ENCODE results near the gene PLPPR3.
A peak's percentile ranks its signal among the peaks of the same experiment; 100 is the strongest.

PLPPR3 gene

DNA sequence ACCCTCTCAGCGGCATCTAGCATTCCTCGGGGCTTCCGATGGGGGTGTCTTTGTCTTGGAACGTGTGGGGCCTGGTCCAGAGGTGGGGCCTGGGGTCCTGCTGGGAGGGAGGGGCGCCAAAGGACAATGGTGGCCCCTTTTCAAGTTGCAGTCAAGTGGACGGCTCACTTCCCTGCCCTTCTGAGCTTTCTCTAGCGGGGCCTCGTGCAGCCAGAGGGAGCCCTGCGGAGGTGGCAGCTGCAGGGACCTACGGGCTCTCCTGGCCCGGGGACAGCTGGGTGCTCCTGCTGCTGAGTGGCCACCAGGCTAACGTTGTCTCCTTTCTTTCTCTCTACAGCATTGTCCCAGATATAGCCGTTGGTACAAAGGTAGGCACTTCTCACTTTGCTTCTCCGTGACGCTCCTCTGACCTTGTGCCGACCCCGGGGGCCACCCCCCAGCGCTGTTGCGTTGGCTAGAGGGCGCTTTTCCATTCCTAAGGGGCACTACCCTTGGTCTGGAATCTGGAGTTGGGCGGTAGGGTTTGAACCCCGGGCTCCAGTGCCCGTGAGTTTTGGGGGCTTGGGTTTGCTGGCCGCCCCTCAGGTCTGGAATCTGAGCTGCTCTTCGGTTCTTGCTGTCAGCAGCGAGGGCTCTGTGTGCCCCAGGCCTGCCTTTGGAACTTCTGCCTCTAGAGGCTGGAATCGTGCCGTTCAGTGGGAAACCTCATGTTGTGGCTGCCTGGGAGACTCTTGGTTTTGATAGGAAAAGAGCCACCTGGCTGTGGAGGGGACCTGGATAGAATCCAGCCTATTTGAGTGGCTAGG, 22.5 kb downstream of the PLPPR3 start:
- no peak for DNase-seq

DNA sequence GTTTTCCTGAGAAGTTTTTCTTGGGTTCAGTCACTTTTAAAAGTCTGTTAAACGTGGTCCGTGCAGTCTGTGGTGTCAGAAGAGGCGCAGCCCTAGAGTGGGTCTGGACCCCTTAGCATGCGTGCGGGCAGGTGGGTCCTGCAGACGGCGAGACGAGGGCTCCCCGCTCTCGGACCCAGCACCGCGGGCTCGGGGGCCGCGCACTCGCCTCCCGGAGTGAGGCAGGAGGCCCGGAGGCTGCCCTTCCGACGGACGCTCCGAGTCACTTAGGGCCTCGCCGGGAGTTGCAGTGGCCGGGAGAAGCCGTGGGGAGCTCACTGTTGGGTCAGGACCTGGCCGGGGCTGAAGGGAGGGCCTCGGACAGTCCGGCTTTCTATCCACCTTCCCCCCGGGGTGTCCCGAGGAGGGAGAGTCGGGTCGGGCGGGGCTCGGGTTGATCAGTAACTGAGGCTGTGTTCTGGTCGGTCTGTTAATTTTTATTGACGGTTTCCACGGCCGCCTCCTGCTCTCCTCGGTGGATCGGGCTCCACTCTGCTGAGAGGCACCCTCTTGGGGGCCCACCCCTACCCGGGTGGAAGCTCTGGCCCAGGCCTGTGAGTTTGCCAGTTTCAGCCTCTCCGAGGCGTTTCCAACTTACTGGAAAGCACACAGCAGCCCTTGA, 23.2 kb downstream of the PLPPR3 start:
- no peak for DNase-seq

DNA sequence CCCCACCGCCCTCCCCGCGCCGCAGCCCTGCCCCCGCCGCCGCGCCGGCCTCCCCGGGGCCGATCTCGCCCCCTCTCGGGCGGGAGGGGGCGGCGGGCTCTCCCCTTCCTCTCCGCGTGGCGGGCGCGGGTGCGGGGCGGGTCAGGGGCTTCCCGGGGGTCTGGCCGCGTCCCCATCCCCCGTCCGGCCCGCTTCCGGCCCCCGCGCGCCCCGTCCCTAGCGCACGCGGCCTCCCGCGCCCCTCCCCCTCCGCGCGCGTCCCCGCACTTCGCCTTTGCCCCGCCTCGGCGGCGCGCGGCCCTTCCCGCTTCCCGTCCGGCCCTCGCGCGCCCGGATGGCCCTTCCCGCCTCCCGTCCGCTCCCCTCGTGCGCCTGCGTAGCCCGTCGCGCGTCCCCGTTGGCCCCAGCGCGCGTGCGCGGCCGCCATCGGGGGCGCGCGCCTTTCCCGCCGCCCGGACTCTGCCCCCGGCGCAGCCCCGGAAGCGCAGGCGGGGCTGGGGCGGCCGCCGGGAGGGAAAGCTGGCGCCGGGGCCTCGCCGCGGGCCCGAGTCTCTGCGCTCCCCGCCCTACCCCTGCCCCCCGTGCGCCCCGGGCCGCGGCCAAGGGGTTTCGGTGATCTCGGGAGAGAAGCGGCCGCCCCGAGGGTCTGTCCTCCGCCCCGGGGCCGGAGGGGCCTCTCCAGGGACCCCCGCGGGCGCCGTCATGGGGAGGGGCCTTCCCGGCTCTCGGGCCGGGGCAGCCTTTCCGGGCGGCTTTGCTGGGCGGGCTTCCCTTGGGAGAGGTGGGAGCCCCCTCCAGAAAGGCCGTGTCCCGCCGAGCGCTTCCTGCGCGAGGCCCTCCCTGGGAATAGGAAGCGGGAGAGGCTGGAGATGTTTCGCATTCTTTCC, 24.0 kb downstream of the PLPPR3 start:
- peak in 49 of 56 donors; percentile 15 to 86 (median 63) for DNase-seq

DNA sequence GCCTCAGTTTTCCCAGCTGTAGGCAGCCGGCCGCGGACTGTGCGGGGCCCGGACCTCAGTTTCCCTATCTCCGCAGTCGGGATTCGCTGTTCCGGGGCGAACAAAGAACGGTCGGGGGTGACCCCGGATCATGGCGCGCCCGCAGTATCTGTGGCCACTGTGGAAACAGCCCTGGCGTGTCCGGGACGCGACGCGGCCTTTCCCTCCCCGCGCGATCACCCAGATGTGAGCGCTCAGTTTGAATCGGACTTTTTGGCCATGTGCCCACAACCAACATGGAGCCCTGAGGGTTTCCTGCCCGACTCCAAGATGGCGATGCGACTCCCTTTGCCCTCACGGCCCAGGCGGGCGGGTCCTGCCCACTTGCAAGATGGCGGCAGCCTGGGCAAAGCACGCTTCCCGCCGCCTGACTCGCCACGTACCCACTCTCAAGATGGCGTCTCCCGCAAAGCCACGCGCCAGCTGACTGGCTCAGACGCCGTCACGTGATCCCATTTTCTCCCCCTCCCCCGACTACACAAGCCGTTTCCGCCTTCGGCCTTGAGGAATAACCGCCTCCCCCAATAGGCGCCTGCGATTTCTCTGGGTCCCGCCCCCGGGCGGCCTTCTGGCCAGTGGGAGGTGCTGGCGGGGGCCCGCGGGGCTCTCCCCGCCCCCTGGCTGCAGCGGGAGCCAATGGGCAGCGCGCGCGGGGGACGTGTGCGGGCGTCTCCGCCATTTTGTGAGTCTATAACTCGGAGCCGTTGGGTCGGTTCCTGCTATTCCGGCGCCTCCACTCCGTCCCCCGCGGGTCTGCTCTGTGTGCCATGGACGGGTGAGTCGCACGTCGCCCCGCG, 24.8 kb downstream of the PLPPR3 start, which contains the start of gene PTBP1:
PTBP1 (plus strand) TSS at position 761 of the 836 bp plus-strand sequence; CDS start at position 807, 46 bp downstream.
- DNase-seq: peak; percentile 94 to 100 (median 100)

DNA sequence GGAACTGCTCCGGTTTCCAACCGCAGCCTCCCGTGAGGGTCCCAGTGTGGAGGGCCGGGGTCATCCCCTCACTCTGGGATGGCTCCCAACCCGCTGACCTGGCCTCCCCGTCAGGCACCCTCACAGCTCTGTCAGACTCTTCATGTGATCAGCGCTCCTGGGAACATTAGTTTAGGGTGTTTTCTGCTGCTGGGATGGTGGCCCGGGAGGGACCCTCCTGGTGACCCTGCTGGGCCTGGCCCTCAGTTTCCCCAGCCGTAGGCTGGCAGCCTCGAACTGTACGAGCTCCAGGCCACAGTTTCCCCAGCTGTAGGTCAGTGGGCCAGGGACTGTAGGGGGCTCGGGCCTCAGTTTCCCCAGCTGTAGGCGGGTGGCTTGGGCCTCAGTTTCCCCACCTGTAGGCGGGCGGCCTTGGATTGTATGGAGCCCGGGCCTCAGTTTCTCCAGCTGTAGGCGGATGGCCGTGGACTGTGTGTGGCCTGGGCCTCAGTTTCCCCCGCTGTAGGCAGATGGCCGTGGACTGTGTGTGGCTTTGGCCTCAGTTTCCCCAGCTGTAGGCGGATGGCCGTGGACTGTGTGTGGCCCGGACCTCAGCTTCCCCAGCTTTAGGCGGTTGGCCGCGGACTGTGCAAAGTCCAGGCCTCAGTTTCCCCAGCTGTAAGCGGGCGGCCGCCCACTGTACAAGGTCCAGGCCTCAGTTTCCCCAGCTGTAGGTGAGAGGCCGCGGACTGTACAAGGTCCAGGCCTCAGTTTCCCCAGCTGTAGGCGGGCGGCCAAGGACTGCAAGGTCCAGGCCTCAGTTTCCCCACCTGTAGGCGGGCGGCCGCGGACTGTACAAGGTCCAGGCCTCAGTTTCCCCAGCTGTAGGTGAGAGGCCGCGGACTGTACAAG, 25.8 kb downstream of the PLPPR3 start:
- no peak for DNase-seq

DNA sequence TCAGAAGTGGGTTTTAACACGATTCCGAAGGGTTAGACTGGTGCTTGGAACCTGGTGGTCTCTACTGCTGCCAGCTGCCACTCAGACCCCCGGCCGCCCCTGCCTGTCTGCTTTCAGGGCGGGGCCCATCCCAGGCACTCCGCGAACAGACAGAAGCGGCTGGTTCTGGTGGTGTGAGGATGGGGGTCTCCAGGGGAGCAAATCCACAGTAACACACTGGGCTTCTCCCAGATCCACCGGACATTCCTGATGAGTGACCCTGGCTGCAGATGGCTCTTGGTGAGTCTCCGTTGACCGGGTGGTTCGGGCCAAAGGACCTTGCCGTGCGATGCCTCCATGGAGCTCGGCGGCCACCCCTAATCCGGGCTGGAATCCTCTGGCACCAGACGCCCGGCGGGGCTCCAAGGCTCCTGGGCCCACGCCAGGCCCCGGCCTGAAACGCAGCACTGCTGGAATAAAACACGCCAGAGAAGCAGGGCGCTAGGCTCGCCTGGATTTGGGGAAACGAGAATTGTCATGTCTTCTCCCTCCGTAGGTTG, 26.6 kb downstream of the PLPPR3 start:
- peak in 6 of 56 donors; percentile 12 to 62 (median 27) for DNase-seq

DNA sequence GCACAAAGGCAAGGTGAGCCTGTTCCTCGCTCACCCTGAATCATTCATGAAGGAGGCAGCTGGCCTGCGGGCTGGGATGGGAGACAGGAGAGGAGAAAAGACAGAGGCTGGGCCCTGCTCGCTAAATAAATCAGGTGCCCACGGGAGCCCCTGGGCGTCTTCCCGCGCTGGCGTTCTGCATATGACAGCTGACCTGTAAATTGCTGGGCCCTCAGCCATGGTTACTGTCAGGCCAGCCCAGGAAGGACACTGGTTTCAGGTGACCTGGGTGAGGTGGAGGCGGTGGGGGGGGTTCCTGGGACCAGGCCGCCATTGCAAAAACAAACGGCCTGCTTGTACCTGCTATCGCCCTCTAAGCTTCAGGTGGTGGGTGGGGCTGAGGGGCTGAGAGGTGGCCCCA, 27.9 kb downstream of the PLPPR3 start:
- no peak for DNase-seq

DNA sequence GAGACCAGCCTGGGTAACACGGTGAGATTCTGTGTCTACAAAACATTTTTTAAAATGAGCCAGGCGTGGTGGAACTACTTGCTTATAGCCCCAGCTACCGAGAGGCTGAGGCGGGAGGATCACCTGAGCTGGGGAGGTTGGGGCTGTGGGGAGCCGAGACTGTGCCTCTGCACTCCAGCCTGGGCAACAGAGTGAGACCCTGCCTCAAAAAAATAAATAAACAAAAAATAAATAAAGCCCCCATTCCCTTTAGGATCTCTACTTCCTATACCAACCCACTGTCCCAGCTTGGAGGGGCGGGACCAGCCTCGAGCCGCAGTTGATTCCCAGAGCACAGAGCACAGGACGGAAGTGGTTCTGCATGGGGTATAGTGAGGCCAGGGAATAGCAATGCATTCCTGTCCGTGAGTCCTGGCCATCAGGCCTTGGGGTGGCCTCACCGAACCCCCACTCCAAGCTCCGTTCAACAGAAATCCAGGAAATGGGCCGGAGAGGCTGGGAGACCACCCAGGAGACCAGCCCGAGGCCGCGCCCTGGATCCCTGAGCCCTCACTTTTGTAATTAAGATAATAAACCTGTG, 29.4 kb downstream of the PLPPR3 start:
- no peak for DNase-seq

DNA sequence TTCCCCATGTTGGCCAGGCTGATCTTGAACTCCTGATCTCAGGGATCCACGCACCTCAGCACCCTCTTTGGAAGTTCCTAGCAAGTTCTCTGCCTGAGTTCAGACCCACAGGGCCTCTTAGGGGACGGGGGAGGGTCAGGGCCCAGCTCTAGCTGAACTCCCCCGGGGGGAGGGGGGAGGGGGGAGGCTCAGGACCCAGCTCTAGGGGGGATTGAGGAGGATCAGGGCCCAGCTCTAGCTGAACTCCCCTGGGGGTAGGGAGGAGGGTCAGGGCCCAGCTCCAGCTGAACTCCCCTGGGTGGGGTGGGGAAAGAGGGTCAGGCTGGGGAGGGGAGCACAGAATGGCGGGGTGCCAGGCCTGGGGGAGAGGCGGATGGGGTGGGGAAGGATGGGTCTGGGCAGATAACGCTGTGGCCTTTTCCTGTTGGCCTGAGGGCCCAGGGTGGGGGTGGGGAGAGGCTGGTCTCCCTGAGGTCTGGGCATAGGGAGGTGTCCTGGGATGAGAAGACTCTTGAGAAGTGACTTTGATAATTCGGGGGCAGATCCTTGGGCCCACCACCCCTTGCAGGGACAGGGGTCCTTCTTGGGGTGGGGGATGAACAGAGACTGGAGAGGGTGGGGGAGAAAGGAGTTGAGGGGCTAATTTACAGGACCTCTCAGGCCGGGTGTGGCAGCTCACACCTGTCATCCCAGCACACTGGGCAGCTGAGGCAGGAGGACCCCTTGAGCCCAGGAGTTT, 30.0 kb downstream of the PLPPR3 start:
- no peak for DNase-seq

DNA sequence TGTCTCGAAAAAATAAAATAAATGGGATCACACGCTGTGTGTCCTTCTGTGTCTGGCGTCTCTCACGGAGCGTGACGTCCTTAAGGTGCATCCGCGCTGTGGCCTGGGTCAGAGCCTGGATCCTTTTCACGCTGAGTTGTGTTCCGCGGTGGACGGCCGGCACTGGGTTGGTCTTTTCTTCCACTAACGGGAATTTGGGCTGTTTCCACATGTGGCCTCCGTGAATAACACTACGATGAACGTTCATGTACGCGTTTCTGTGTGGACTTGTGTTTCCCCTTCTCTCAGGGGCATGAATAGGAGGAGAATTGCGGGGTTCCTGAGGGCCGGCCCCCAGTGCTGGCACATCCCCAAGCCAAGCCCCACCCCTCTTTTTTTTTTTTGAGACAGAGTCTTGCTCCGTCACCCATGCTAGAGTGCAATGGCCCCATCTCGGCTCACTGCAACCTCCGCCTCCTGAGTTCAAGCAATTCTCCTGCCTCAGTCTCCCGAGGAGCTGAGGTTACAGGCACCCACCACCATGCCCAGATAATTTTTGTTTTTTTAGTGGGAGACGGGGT, 30.7 kb downstream of the PLPPR3 start:
- no peak for DNase-seq

DNA sequence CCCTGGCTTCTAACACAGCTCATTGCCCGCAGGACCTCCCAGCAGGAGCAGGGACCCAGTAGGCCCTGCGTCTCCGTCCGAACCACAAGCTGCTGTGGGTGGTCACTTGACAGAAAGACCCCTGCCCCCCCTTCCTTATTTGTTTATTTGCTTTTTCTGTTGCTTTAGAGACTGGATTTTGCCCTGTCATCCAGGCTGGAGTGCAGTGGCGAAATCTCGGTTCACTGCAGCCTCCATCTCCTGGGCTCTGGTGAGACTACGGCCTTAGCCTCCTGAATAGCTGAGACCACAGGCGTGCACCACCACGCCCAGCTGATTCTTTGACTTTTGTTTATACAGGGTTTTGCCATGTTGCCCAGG, 32.1 kb downstream of the PLPPR3 start:
- DNase-seq: no peak

DNA sequence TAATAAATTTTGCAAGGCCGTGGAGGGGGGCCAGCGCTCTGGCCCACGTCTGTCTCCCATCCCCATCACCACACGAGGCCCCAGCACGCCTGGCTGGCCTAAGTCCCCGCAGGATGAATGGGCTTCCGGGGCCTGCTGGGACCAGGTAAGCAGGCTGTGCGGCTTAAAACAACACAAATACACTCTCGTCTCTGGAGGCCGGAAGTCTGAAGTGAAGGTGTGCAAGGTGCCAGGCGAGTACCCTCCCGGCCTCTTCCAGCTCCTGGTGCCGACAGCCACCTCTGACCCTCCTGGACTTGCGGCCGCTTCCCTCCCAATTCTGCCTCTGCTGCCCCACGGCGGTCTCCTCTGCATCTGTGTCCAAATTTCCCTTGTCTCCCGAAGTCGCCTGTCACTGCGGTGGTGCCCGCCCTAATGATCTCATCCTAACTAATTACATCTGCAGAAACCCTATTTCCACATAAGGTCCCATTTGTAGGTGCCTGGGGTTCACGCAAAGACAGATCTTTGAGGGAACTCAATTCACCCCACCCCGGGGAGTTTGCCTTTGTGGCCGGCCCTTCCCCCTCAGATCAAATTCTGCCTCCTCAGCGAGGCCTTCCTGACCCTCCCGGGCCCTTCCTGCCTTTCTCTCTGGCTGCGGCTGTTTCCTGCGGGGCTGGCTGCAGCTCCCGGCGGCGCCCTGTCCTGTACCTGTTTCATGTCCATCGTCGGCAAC, 32.6 kb downstream of the PLPPR3 start:
- no peak for DNase-seq

DNA sequence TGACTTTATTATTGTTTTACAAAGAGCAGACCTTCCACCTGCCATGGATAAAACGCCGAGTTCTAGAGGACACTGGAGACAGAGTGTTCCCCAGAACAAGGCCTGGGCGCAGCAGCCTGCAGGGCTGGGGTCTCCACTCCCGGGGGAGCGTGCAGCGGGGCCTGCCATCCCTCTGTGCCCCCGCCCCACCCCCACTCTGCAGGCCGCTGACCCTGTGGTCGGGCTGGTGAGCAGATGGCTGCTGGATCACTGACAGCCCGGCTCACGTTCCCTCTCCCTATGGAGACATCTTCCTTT, 33.1 kb downstream of the PLPPR3 start:
- DNase-seq: no peak

DNA sequence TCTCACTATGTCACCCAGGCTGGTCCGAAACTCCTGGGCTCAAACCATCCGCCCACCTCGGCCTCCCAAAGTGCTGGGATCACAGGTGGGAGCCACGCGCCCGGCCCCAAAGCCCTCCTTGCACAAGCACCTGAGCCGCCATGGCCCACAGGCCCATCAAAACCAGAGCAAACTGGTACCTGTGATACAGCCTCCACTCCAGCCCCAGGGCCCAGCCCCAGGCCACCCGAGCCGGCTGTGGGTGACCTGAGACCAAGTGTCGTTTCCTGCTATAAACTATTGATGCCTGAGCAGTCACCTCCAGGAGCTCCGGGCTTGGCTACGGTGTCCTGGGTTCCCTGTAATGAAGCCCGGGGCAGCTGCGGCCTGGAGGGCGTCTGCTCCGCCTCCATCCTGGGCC, 34.2 kb downstream of the PLPPR3 start:
- no peak for DNase-seq

DNA sequence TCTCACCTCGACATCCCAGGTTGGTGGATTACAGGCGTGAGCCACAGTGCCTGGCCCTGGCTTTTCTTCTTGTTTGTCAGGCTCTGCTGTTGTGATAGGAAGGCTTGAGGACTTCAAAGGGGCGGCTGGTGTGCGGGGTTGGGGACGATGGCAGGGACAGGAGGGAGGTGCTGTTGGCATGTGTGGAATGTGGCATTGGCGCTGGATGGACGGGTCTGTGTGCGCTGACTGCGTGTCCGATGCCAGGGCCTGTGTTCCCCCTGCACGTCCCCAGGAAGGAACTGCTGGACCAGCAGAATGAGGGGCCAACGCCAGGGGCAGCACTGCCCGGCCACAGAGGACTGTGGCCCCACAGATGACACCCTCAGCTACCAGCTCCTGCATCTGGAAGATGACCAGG, 37.2 kb downstream of the PLPPR3 start:
- no peak for DNase-seq

DNA sequence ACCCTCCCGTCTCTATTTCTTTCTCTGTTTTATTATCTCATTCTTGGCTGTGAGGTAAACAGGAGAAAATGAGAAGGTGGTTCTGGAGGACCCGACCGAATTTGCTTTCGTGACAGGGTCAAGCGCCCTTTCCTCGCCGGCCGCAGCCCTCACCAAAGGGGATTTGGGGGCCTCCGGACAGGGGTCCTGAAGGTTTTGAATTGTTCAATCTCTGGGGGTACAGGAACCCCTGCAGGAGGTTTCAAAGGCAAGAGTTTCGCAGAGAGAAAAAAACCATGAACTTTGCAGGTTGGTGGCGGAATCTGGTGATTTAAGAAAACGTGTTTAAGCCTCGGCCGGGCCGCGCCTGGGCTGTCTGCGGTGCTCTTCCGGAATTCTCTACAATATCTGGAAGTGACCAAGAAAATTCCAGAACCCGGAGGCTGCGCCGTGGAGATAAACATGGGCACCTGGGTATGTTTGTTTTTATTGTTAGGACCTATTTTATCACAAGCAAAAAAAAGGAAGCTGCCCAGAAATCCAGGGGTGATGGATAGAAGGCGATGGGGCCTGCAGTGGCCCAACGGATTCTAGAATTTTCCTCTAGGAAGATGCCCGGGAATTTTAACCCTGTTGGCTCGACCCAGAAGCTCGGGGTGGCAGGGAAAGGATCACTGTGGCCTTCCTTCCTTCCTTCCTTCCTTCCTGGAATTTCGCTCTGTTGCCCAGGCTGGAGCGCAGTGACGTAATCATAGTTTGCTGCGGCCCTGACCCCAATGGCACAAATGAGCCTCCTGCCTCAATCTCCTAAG, 38.7 kb downstream of the PLPPR3 start:
- no peak for DNase-seq

Data from nucleus accumbens (tissue), 56 donors.